NB4 (cell line): ENCODE results near the gene SNAP25.

Experiments used
- CTCF ChIP-seq: IDR thresholded peaks from one replicate; pipeline ENCODE4 v1.5.1; 2012; ENCODE audit warnings: low read depth, low read length
- MYC ChIP-seq: IDR thresholded peaks from 2 replicates; pipeline ENCODE4 v1.6.1; 2011; ENCODE audit warnings: low read depth, low read length
- POLR2A ChIP-seq: IDR thresholded peaks from 2 replicates; pipeline ENCODE4 v1.6.1; 2011; ENCODE audit warnings: mild to moderate bottlenecking; ENCODE audit not compliant: insufficient read length; ENCODE audit errors: extremely low read depth

GRCh38 chr20:10352934-10353824 lies 134.5 kb downstream of the SNAP25 start:
- TF ChIP-seq POLR2A (no peak), CTCF (no peak), MYC (no peak)
